Measurements from ENCODE around the gene NUDCD3. TPM values are rescaled to one million over a fixed set of nuclear protein-coding genes. Genes with fewer than 3 reads are reported as not detected.

Gene NUDCD3
- total and polyA plus RNA-seq, 4 donors: 24.8 to 91.0 (median 52.4) TPM

DNA sequence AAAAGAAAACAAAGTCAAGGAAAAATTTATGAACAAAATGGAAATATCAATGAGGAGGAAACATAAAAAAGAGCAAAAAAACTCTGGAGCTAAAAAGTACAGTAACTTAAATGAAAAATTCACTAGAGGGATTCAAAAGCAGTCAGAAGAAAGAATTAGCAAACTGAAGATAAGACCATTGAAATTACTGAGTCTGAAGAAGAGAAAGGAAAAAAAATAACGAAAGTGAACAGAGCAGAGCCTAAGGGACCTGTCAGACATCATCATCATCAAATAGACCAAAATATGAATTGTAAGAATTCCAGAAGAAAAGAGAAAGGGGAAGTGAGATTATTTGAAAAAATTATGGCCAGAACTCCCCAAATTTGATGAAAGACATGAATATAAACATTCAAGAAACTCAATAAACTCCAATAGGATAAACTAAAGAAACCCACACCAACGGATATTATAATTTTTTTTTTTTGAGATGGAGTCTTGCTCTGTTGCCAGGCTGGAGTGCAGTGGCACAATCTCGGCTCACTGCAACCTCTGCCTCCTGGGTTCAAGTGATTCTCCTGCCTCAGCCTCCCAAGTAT, 34.4 kb upstream of the NUDCD3 start:
- H3K27me3 ChIP-seq (ENCODE audit: control insufficient read depth in 3 of 3, insufficient read depth in 3 of 3, low read length in 2 of 3): no peaks in the 10 kb centered on the region
- WGBS, 2 donors: 87 to 88% methylated on average over 3 of the region's 3 CpGs
- H3K4me1 ChIP-seq (ENCODE audit: control insufficient read depth in 5 of 5, insufficient read depth in 5 of 5, low read length in 5 of 5): no peaks in the 10 kb centered on the region
- H3K9me3 ChIP-seq (ENCODE audit: control insufficient read depth in 4 of 4, insufficient read depth in 3 of 4, low read length in 3 of 4): peaks cover 0 to 15% (median 2%) of the 10 kb centered on the region in 4 donors
- TF ChIP-seq, protein P1, sequence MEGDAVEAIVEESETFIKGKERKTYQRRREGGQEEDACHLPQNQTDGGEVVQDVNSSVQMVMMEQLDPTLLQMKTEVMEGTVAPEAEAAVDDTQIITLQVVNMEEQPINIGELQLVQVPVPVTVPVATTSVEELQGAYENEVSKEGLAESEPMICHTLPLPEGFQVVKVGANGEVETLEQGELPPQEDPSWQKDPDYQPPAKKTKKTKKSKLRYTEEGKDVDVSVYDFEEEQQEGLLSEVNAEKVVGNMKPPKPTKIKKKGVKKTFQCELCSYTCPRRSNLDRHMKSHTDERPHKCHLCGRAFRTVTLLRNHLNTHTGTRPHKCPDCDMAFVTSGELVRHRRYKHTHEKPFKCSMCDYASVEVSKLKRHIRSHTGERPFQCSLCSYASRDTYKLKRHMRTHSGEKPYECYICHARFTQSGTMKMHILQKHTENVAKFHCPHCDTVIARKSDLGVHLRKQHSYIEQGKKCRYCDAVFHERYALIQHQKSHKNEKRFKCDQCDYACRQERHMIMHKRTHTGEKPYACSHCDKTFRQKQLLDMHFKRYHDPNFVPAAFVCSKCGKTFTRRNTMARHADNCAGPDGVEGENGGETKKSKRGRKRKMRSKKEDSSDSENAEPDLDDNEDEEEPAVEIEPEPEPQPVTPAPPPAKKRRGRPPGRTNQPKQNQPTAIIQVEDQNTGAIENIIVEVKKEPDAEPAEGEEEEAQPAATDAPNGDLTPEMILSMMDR (IDR thresholded peaks at IDR 0.05; ENCODE audit: control extremely low read depth, extremely low read depth): no peak
- ATAC-seq (ENCODE audit: insufficient read depth, low FRiP score) (no peak), DNase-seq (no peak)
- no peaks in the 10 kb centered on the region for H3K36me3 ChIP-seq (ENCODE audit: control insufficient read depth in 4 of 4, insufficient read depth in 4 of 4, low read length in 4 of 4)
- H3K27ac ChIP-seq (ENCODE audit: low read depth in 1 of 2, low read length in 1 of 2): no peak overlapping the region
- no peak overlapping the region for H3K9ac ChIP-seq (ENCODE audit: insufficient read depth in 1 of 2, low read length in 2 of 2)
- H3K4me3 ChIP-seq: no peak overlapping the region

DNA sequence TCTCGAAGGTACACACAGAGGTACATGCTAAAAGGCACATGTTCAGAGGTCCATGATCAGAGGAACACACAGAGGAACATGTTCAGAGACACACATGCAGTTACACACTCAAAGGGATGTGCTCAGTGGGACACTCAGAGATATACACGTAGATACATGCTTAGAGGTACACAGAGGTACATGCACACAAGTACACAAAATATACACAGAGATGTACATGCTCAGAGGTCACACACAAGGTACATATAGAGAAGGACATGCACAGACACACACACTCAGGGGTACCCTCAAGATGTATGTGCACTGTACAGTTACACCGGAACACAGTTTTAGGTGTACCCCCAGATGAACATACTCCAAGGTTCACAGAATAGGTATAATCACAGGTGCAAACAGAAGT, 31.9 kb upstream of the NUDCD3 start:
- no peak overlapping the region for H3K27ac ChIP-seq (ENCODE audit: low read depth in 1 of 2, low read length in 1 of 2)
- DNase-seq (no peak), ATAC-seq (ENCODE audit: insufficient read depth, low FRiP score) (no peak)
- H3K4me3 ChIP-seq: no peak overlapping the region
- H3K27me3 ChIP-seq (ENCODE audit: control insufficient read depth in 3 of 3, insufficient read depth in 3 of 3, low read length in 2 of 3): no peaks in the 10 kb centered on the region
- peaks cover 0 to 9% (median 2%) of the 10 kb centered on the region in 4 donors for H3K9me3 ChIP-seq (ENCODE audit: control insufficient read depth in 4 of 4, insufficient read depth in 3 of 4, low read length in 3 of 4)
- H3K36me3 ChIP-seq (ENCODE audit: control insufficient read depth in 4 of 4, insufficient read depth in 4 of 4, low read length in 4 of 4): no peaks in the 10 kb centered on the region
- TF ChIP-seq, protein P1 (IDR thresholded peaks at IDR 0.05; ENCODE audit: control extremely low read depth, extremely low read depth): no peak
- H3K9ac ChIP-seq (ENCODE audit: insufficient read depth in 1 of 2, low read length in 2 of 2): no peak overlapping the region
- no peaks in the 10 kb centered on the region for H3K4me1 ChIP-seq (ENCODE audit: control insufficient read depth in 5 of 5, insufficient read depth in 5 of 5, low read length in 5 of 5)
- 85 to 88% methylated on average over 3 of the region's 3 CpGs for WGBS, 2 donors

DNA sequence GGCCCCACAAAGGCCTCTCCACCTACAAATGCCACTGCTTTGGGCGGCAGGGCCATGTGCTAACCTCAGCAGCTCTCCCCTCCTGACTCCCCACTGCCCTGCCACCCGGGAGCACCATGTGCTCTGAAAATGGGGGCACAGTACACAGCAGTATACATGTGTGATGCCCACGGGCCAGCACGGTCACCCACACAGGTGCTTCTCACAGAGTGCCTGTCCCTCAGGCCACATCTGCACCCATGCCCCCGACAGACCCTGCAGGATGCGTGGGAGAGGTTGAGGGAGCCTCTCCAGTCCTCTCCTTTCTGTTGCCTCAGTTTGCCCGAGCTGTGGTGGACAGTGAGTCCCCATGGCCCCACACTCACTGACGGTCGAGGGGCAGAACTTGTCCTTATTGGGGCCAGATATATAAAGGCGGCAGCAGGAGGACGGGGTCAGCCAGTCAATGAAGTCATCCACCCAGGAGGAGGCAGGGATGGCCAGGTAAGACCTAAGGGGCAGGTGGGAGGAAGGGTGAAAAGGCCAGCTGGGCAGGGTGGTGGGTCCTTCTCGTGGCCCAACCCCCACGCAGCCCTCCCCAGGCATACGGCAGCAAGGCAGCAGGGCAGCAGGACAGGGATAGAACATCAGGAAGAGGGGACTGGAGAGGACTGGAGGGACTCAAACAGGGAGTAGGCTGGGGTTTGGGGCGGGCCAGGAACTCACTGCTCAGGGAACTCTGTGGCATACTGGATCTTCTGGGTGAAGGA, 31.1 kb upstream of the NUDCD3 start:
- Histone ChIP-seq H3K4me3 (no peak overlapping the region), H3K9me3 (ENCODE audit: control insufficient read depth in 4 of 4, insufficient read depth in 3 of 4, low read length in 3 of 4) (peaks cover 0 to 9% (median 2%) of the 10 kb centered on the region in 4 donors), H3K9ac (ENCODE audit: insufficient read depth in 1 of 2, low read length in 2 of 2) (no peak overlapping the region), H3K4me1 (ENCODE audit: control insufficient read depth in 5 of 5, insufficient read depth in 5 of 5, low read length in 5 of 5) (no peaks in the 10 kb centered on the region), H3K36me3 (ENCODE audit: control insufficient read depth in 4 of 4, insufficient read depth in 4 of 4, low read length in 4 of 4) (no peaks in the 10 kb centered on the region), H3K27me3 (ENCODE audit: control insufficient read depth in 3 of 3, insufficient read depth in 3 of 3, low read length in 2 of 3) (no peaks in the 10 kb centered on the region), H3K27ac (ENCODE audit: low read depth in 1 of 2, low read length in 1 of 2) (no peak overlapping the region)
- ATAC-seq (ENCODE audit: insufficient read depth, low FRiP score) (no peak), DNase-seq (no peak)
- TF ChIP-seq, protein P1 (IDR thresholded peaks at IDR 0.05; ENCODE audit: control extremely low read depth, extremely low read depth): no peak
- 81 to 91% methylated on average over 15 of the region's 15 CpGs for WGBS, 2 donors

Data from lung (tissue), 12 donors.